ENCODE data around the gene PRSS50. TPM values are rescaled to one million over a fixed set of nuclear protein-coding genes. Genes with fewer than 3 reads are reported as not detected.
A peak's percentile ranks its signal among the peaks of the same experiment; 100 is the strongest.

PRSS50 gene
- total RNA-seq, 1 experiment from 2014 or later = not detected

- no peak for ATAC-seq
- no peaks in the 10 kb centered on the region for H3K79me2 ChIP-seq (ENCODE audit: insufficient read depth, low read length)
- DNase-seq (ENCODE audit: low read depth, low spot score) = no peak
- BruUV-seq (replicated peaks) = no TSS peak
- no peak overlapping the region for H3K4me2 ChIP-seq (ENCODE audit: low read length)
- CTCF ChIA-PET = no interaction called here
- no peak overlapping the region for H3K9ac ChIP-seq (ENCODE audit: low read length)
- H3K27me3 ChIP-seq (ENCODE audit: insufficient read depth, low read length) = no peaks in the 10 kb centered on the region
- H2AFZ ChIP-seq (ENCODE audit: low read depth, low read length, poor library complexity, severe bottlenecking) = no peak overlapping the region
- H3K9me3 ChIP-seq (ENCODE audit: control insufficient read depth in 1 of 2, insufficient read depth in 1 of 2, low read depth in 1 of 2, low read length in 2 of 2) = no peaks in the 10 kb centered on the region
- peak; percentile 36 for TF ChIP-seq POLR2AphosphoS5 (IDR thresholded peaks at IDR 0.05; ENCODE audit: low read depth, low read length)
- no peak for TF ChIP-seq SIN3A (IDR thresholded peaks at IDR 0.05; ENCODE audit: low read depth)
- RAD21 ChIA-PET (ENCODE audit: low non-redundant PET in 1 of 2, low total read pairs in 2 of 2, uncharacterized antibody in 2 of 2, unreplicated experiment in 2 of 2) = no interaction called here
- H3K36me3 ChIP-seq (ENCODE audit: control insufficient read depth in 1 of 2, insufficient read depth in 2 of 2, low read length in 2 of 2) = no peaks in the 10 kb centered on the region
- no peak overlapping the region for H3K27ac ChIP-seq (ENCODE audit: low read depth, low read length)
- H3K4me1 ChIP-seq (ENCODE audit: control insufficient read depth in 1 of 2, insufficient read depth in 2 of 2, low read length in 2 of 2) = no peaks in the 10 kb centered on the region
- intact Hi-C loops (cut with micrococcal nuclease) = no loop called here
- H4K20me1 ChIP-seq (ENCODE audit: insufficient read depth) = no peaks in the 10 kb centered on the region
- no peaks in the 10 kb centered on the region for H3K9me2 ChIP-seq (ENCODE audit: insufficient read depth)
- no peak overlapping the region for H3K4me3 ChIP-seq (replicated peaks in 1 of 2; ENCODE audit: low read depth in 1 of 2, low read length in 2 of 2)
- POLR2A ChIA-PET = no interaction called here
Measured at GRCh38 chr3:46668591-46668990, 49.1 kb downstream of the PRSS50 start.

GRCh38 chr3:46668116-46668515, 49.6 kb downstream of the PRSS50 start:
- Histone ChIP-seq H3K9me2 (ENCODE audit: insufficient read depth) (no peaks in the 10 kb centered on the region), H3K9me3 (ENCODE audit: control insufficient read depth in 1 of 2, insufficient read depth in 1 of 2, low read depth in 1 of 2, low read length in 2 of 2) (no peaks in the 10 kb centered on the region), H3K9ac (ENCODE audit: low read length) (no peak overlapping the region), H3K27ac (ENCODE audit: low read depth, low read length) (no peak overlapping the region), H3K79me2 (ENCODE audit: insufficient read depth, low read length) (no peaks in the 10 kb centered on the region), H3K27me3 (ENCODE audit: insufficient read depth, low read length) (no peaks in the 10 kb centered on the region), H3K4me2 (ENCODE audit: low read length) (no peak overlapping the region), H3K4me3 (replicated peaks in 1 of 2; ENCODE audit: low read depth in 1 of 2, low read length in 2 of 2) (no peak overlapping the region), H2AFZ (ENCODE audit: low read depth, low read length, poor library complexity, severe bottlenecking) (no peak overlapping the region), H4K20me1 (ENCODE audit: insufficient read depth) (no peaks in the 10 kb centered on the region), H3K4me1 (ENCODE audit: control insufficient read depth in 1 of 2, insufficient read depth in 2 of 2, low read length in 2 of 2) (no peaks in the 10 kb centered on the region), H3K36me3 (ENCODE audit: control insufficient read depth in 1 of 2, insufficient read depth in 2 of 2, low read length in 2 of 2) (no peaks in the 10 kb centered on the region)
- intact Hi-C loops (cut with micrococcal nuclease) = no loop called here
- ATAC-seq = no peak
- no TSS peak for BruUV-seq (replicated peaks)
- RAD21 ChIA-PET (ENCODE audit: low non-redundant PET in 1 of 2, low total read pairs in 2 of 2, uncharacterized antibody in 2 of 2, unreplicated experiment in 2 of 2) = no interaction called here
- POLR2A ChIA-PET = no interaction called here
- DNase-seq (ENCODE audit: low read depth, low spot score) = no peak
- CTCF ChIA-PET = no interaction called here
- TF ChIP-seq SIN3A (IDR thresholded peaks at IDR 0.05; ENCODE audit: low read depth) (no peak), ZBTB33 (IDR thresholded peaks at IDR 0.05; ENCODE audit: extremely low read depth, insufficient replicate concordance, low read length) (no peak), ZFX (IDR thresholded peaks at IDR 0.05) (no peak), ELF1 (IDR thresholded peaks at IDR 0.05; ENCODE audit: borderline replicate concordance, low read depth) (no peak), EZH2 (IDR thresholded peaks at IDR 0.05) (no peak), REST (IDR thresholded peaks at IDR 0.05; ENCODE audit: low read depth) (no peak), SP1 (IDR thresholded peaks at IDR 0.05; ENCODE audit: low read depth) (no peak), TCF7L2 (IDR thresholded peaks at IDR 0.05; ENCODE audit: borderline replicate concordance, extremely low read depth, insufficient read depth, insufficient read length) (no peak), POLR2AphosphoS5 (IDR thresholded peaks at IDR 0.05; ENCODE audit: low read depth, low read length) (no peak), CEBPB (IDR thresholded peaks at IDR 0.05; ENCODE audit: low read depth) (no peak), EZH2phosphoT487 (IDR thresholded peaks at IDR 0.05; ENCODE audit: borderline replicate concordance) (no peak), CTCF (IDR thresholded peaks at IDR 0.05 in 2 of 3, conservative IDR thresholded peaks at IDR 0.05 in 1 of 3; ENCODE audit: borderline replicate concordance in 1 of 3, insufficient read depth in 1 of 3, low read depth in 2 of 3, low read length in 2 of 3) (no peak), RAD21 (IDR thresholded peaks at IDR 0.05; ENCODE audit: low read depth) (no peak)
